Activated CD8-positive, alpha-beta memory T cell treated with anti-CD3 and anti-CD28 coated beads, Interleukin-2, amount 10 ng/mL, durations not matched to agents 7 days and 5 days (primary cell): ENCODE results near the gene UBTF. TPM values are rescaled to one million over a fixed set of nuclear protein-coding genes. Genes with fewer than 3 reads are reported as not detected.
A peak's percentile ranks its signal among the peaks of the same experiment; 100 is the strongest.

Experiments used
- ATAC-seq: fragments of 150-1000 bp; cut with Tn5 transposase; one replicate; pipeline ENCODE4 v1.10.0; 2021; ENCODE audit warnings: moderate library complexity
- CTCF ChIA-PET: fragments of 350-600 bp; sonication (Branson Sonifier 250); formaldehyde crosslinking; loops from one replicate; lab custom pipeline; 2021; ENCODE audit warnings: antibody characterized with exemption; lab: Charles Lee
- DNase-seq: peaks from one replicate; pipeline ENCODE4 v3.0.0-alpha.2; 2020
- H3K27ac Mint-ChIP-seq: one replicate; pipeline ENCODE4 v1.8.0; 2021; ENCODE audit warnings: mild to moderate bottlenecking, mixed read lengths
- H3K27me3 Mint-ChIP-seq: one replicate; pipeline ENCODE4 v1.8.0; 2021; ENCODE audit warnings: mixed read lengths
- H3K36me3 Mint-ChIP-seq: one replicate; pipeline ENCODE4 v1.8.0; 2021; ENCODE audit warnings: mild to moderate bottlenecking, mixed read lengths
- H3K4me1 Mint-ChIP-seq: one replicate; pipeline ENCODE4 v1.8.0; 2021; ENCODE audit warnings: mixed read lengths
- H3K4me3 Mint-ChIP-seq: one replicate; pipeline ENCODE4 v1.8.0; 2021; ENCODE audit warnings: mild to moderate bottlenecking, moderate library complexity, mixed read lengths
- H3K9me3 Mint-ChIP-seq: one replicate; pipeline ENCODE4 v1.8.0; 2022; ENCODE audit warnings: low read depth, mixed read lengths
- total RNA-seq, 2 experiments: library from RNA; stranded (reverse); gene quantifications; one replicate each; pipeline ENCODE4 v1.2.3, GENCODE V29; 2021

Gene UBTF
- total RNA-seq, 2 experiments from 2014 or later = 128 to 158 TPM

GRCh38 chr17:44207319-44207718 is 12.2 kb downstream of the UBTF start:
- Mint-ChIP-seq H3K27ac (no peak overlapping the region), H3K27me3 (no peaks in the 10 kb centered on the region)
- ATAC-seq = no peak

GRCh38 chr17:44206825-44207155 is 12.7 kb downstream of the UBTF start:
- Mint-ChIP-seq H3K36me3 (peaks cover 32% of the 10 kb centered on the region), H3K27me3 (no peaks in the 10 kb centered on the region), H3K9me3 (no peaks in the 10 kb centered on the region), H3K27ac (no peak overlapping the region), H3K4me1 (peaks cover 40% of the 10 kb centered on the region), H3K4me3 (no peak overlapping the region)
- CTCF ChIA-PET = interaction anchor here (1.7 to 2.4 kb wide), 3 partner anchors 10 to 125 kb away, joined by 6 to 12 read pairs (median 7); no protein-coding TSS in a partner anchor
- no peak for ATAC-seq
- no peak for DNase-seq

More at GRCh38 chr17:44207319-44207718, 12.2 kb downstream of the UBTF start:
- Mint-ChIP-seq H3K9me3 (no peaks in the 10 kb centered on the region), H3K36me3 (peaks cover 32% of the 10 kb centered on the region), H3K4me3 (no peak overlapping the region), H3K4me1 (peaks cover 40% of the 10 kb centered on the region)
- no peak for DNase-seq
- CTCF ChIA-PET = interaction anchor here (1.0 to 2.4 kb wide), 3 partner anchors 11 to 124 kb away, joined by 3 to 12 read pairs (median 7); no protein-coding TSS in a partner anchor

- no peak for ATAC-seq
- Mint-ChIP-seq H3K27me3 (no peaks in the 10 kb centered on the region), H3K36me3 (peaks cover 29% of the 10 kb centered on the region), H3K9me3 (no peaks in the 10 kb centered on the region), H3K4me1 (peaks cover 37% of the 10 kb centered on the region), H3K27ac (peak overlapping the region; percentile 11), H3K4me3 (no peak overlapping the region)
- no peak for DNase-seq
- CTCF ChIA-PET = interaction anchor here (0.9 to 2.4 kb wide), 6 partner anchors 10 to 148 kb away, joined by 3 to 12 read pairs (median 5); no protein-coding TSS in a partner anchor
Measured at GRCh38 chr17:44205962-44206824, 13.3 kb downstream of the UBTF start.

GRCh38 chr17:44204441-44204882 is 15.0 kb downstream of the UBTF start:
- no peaks in the 10 kb centered on the region for H3K27me3 Mint-ChIP-seq
- ATAC-seq = no peak
- peaks cover 23% of the 10 kb centered on the region for H3K36me3 Mint-ChIP-seq
- DNase-seq = no peak
- no peak overlapping the region for H3K4me3 Mint-ChIP-seq
- peaks cover 33% of the 10 kb centered on the region for H3K4me1 Mint-ChIP-seq
- no peaks in the 10 kb centered on the region for H3K9me3 Mint-ChIP-seq
- no peak overlapping the region for H3K27ac Mint-ChIP-seq
- CTCF ChIA-PET = interaction anchor here (0.8 to 4.4 kb wide), 20 partner anchors 9 to 182 kb away, joined by 3 to 40 read pairs (median 6); partner anchors contain the start of genes GRN, HDAC5, TMUB2 and UBTF

GRCh38 chr17:44203731-44204440 is 15.6 kb downstream of the UBTF start:
- no peaks in the 10 kb centered on the region for H3K9me3 Mint-ChIP-seq
- peak overlapping the region; percentile 64 for H3K27ac Mint-ChIP-seq
- H3K4me3 Mint-ChIP-seq = no peak overlapping the region
- peaks cover 33% of the 10 kb centered on the region for H3K4me1 Mint-ChIP-seq
- peak; percentile 80 for DNase-seq
- CTCF ChIA-PET = interaction anchor here (0.7 to 4.4 kb wide), 22 partner anchors 8 to 183 kb away, joined by 3 to 40 read pairs (median 4); partner anchors contain the start of genes GRN, HDAC5, TMUB2 and UBTF
- no peak for ATAC-seq
- no peaks in the 10 kb centered on the region for H3K27me3 Mint-ChIP-seq
- peaks cover 19% of the 10 kb centered on the region for H3K36me3 Mint-ChIP-seq

- ATAC-seq = no peak
- H3K4me3 Mint-ChIP-seq = no peak overlapping the region
- H3K9me3 Mint-ChIP-seq = no peaks in the 10 kb centered on the region
Measured at GRCh38 chr17:44202756-44203155, 16.7 kb downstream of the UBTF start.

GRCh38 chr17:44200478-44201155 is 18.9 kb downstream of the UBTF start:
- Mint-ChIP-seq H3K27ac (peak overlapping the region; percentile 94), H3K9me3 (no peaks in the 10 kb centered on the region), H3K4me3 (peak overlapping the region; percentile 89), H3K4me1 (peaks cover 40% of the 10 kb centered on the region), H3K27me3 (no peaks in the 10 kb centered on the region), H3K36me3 (peaks cover 11% of the 10 kb centered on the region)
- CTCF ChIA-PET = interaction anchor here (1.8 to 6.6 kb wide), 6 partner anchors 10 to 145 kb away, joined by 5 to 67 read pairs (median 22); partner anchors contain the start of genes GRN, SLC25A39 and TMUB2
- no peak for DNase-seq
- ATAC-seq = no peak

More at GRCh38 chr17:44202756-44203155, 16.7 kb downstream of the UBTF start:
- Mint-ChIP-seq H3K36me3 (peaks cover 11% of the 10 kb centered on the region), H3K27ac (no peak overlapping the region), H3K27me3 (no peaks in the 10 kb centered on the region), H3K4me1 (peaks cover 33% of the 10 kb centered on the region)
- DNase-seq = no peak
- CTCF ChIA-PET = interaction anchor here (1.0 to 6.6 kb wide), 10 partner anchors 7 to 160 kb away, joined by 3 to 67 read pairs (median 8); partner anchors contain the start of genes SLC25A39, TMUB2 and UBTF

- Mint-ChIP-seq H3K27me3 (no peaks in the 10 kb centered on the region), H3K4me1 (peaks cover 40% of the 10 kb centered on the region), H3K4me3 (peak within 1 kb of the TSS; percentile 89), H3K36me3 (peaks cover 18% of the 10 kb centered on the region), H3K27ac (peak within 1 kb of the TSS; percentile 94), H3K9me3 (no peaks in the 10 kb centered on the region)
- CTCF ChIA-PET = interaction anchor here (4.1 to 6.6 kb wide), 2 partner anchors 10 to 14 kb away, joined by 32 to 67 read pairs; partner anchors contain the start of gene TMUB2
- peak; percentile 80 for ATAC-seq
- peak; percentile 100 for DNase-seq
Measured at GRCh38 chr17:44199553-44200477, 19.7 kb downstream of the UBTF start, which contains the start of gene ATXN7L3. Gene ATXN7L3, minus strand, starts transcription at chr17:44199884. Its CDS starts 1,814 bp downstream, at chr17:44198070.

GRCh38 chr17:44198721-44199552 is 20.5 kb downstream of the UBTF start:
- Mint-ChIP-seq H3K9me3 (no peaks in the 10 kb centered on the region), H3K36me3 (peaks cover 18% of the 10 kb centered on the region), H3K4me3 (peak overlapping the region; percentile 83), H3K27ac (peak overlapping the region; percentile 90), H3K27me3 (no peaks in the 10 kb centered on the region), H3K4me1 (peaks cover 37% of the 10 kb centered on the region)
- peak; percentile 15 for ATAC-seq
- CTCF ChIA-PET = interaction anchor here (0.7 to 6.6 kb wide), 9 partner anchors 11 to 155 kb away, joined by 3 to 67 read pairs (median 6); partner anchors contain the start of genes TMUB2 and UBTF
- DNase-seq = peak; percentile 71

- Mint-ChIP-seq H3K4me3 (peak overlapping the region; percentile 83), H3K36me3 (peaks cover 18% of the 10 kb centered on the region), H3K9me3 (no peaks in the 10 kb centered on the region), H3K4me1 (peaks cover 30% of the 10 kb centered on the region), H3K27ac (peak overlapping the region; percentile 90), H3K27me3 (no peaks in the 10 kb centered on the region)
- ATAC-seq (peak; percentile 20), DNase-seq (peak; percentile 81)
- CTCF ChIA-PET = interaction anchor here (0.7 to 6.6 kb wide), 9 partner anchors 12 to 156 kb away, joined by 3 to 67 read pairs (median 6); partner anchors contain the start of genes TMUB2 and UBTF
Measured at GRCh38 chr17:44197980-44198720, 21.3 kb downstream of the UBTF start.
